Keratinocyte (primary cell): ENCODE measurements around the gene PXN.

ENCODE experiments used
- EZH2 ChIP-seq: IDR thresholded peaks from one replicate; pipeline ENCODE4 v1.6.1; 2012; ENCODE audit warnings: inconsistent platforms, mild to moderate bottlenecking, low read length, moderate library complexity
- TF ChIP-seq, protein P1 (sequence below), 3 experiments: IDR thresholded peaks in 1 of 3; conservative IDR thresholded peaks in 1 of 3; optimal IDR thresholded peaks in 1 of 3; 2 replicates in 2 of 3; 3 replicates in 1 of 3; pipeline versions ENCODE3 to v1.5.1; 2011; ENCODE audit warnings: low read length in 3 of 3, mild to moderate bottlenecking in 3 of 3, moderate library complexity in 2 of 3, control low read depth in 1 of 3, inconsistent platforms in 1 of 3; ENCODE audit not compliant: insufficient read depth in 2 of 3; ENCODE audit errors: extremely low read depth in 1 of 3

DNA sequence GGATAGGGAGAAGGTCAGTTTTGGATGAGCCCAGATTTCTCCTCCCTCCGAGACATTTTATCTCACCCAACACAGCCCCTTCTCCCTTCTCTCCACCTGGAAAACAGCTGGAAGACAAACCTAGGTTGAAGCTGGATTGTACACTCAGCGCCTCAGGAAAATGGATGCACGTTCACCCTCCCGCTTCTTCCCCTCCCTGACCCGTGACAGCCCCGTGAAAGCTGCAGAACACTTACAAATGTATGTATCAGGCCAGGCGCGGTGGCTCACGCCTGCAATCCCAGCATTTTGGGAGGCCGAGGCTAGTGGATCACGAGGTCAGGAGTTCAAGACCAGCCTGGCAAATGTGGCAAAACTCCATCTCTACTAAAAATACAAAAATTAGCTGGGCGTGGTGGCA, 22.0 kb upstream of the PXN start:
- TF ChIP-seq, protein P1, sequence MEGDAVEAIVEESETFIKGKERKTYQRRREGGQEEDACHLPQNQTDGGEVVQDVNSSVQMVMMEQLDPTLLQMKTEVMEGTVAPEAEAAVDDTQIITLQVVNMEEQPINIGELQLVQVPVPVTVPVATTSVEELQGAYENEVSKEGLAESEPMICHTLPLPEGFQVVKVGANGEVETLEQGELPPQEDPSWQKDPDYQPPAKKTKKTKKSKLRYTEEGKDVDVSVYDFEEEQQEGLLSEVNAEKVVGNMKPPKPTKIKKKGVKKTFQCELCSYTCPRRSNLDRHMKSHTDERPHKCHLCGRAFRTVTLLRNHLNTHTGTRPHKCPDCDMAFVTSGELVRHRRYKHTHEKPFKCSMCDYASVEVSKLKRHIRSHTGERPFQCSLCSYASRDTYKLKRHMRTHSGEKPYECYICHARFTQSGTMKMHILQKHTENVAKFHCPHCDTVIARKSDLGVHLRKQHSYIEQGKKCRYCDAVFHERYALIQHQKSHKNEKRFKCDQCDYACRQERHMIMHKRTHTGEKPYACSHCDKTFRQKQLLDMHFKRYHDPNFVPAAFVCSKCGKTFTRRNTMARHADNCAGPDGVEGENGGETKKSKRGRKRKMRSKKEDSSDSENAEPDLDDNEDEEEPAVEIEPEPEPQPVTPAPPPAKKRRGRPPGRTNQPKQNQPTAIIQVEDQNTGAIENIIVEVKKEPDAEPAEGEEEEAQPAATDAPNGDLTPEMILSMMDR (optimal IDR thresholded peaks at IDR 0.05 in 1 of 3, IDR thresholded peaks at IDR 0.05 in 1 of 3, conservative IDR thresholded peaks at IDR 0.05 in 1 of 3; ENCODE audit: extremely low read depth in 1 of 3, insufficient read depth in 2 of 3, low read length in 3 of 3): no peak
- TF ChIP-seq EZH2: no peak
